WTC11 (cell line): Measurements from ENCODE around the gene NLRC5. TPM values are rescaled to one million over a fixed set of nuclear protein-coding genes. Genes with fewer than 3 reads are reported as not detected.

ENCODE experiments used
- ATAC-seq: fragments of 200-7000 bp; cut with Tn5 transposase; 2 replicates; pipeline ENCODE4 v1.10.0; 2021; ENCODE audit warnings: mild to moderate bottlenecking, moderate library complexity
- CTCF ChIA-PET: fragments of 300-600 bp; sonication (Branson Sonifier 250); formaldehyde crosslinking; loops from one replicate; lab custom pipeline; 2021; ENCODE audit warnings: antibody characterized with exemption; lab: Charles Lee
- POLR2A ChIA-PET: fragments of 350-600 bp; sonication (Branson Sonifier 250); formaldehyde crosslinking; loops from one replicate; lab custom pipeline; 2021; ENCODE audit warnings: antibody characterized with exemption; lab: Charles Lee
- DNase-seq: peaks from one replicate; pipeline ENCODE4 v3.0.0; 2021; ENCODE audit warnings: low spot score
- H3K27ac Mint-ChIP-seq: 2 replicates; pipeline ENCODE4 v1.8.0; 2021; ENCODE audit warnings: mixed read lengths
- H3K27me3 Mint-ChIP-seq: 2 replicates; pipeline ENCODE4 v1.8.0; 2021; ENCODE audit warnings: low read depth, mild to moderate bottlenecking, moderate library complexity, mixed read lengths
- H3K36me3 Mint-ChIP-seq: 2 replicates; pipeline ENCODE4 v1.8.0; 2021; ENCODE audit warnings: mixed read lengths
- H3K4me1 Mint-ChIP-seq: 2 replicates; pipeline ENCODE4 v1.8.0; 2022; ENCODE audit warnings: mixed read lengths
- H3K4me3 Mint-ChIP-seq: 2 replicates; pipeline ENCODE4 v1.8.0; 2021; ENCODE audit warnings: mild to moderate bottlenecking, moderate library complexity, mixed read lengths
- H3K9me3 Mint-ChIP-seq: 2 replicates; pipeline ENCODE4 v1.8.0; 2021; ENCODE audit warnings: mixed read lengths
- AFF4 ChIP-seq: sonication (generic); formaldehyde crosslinking; IDR thresholded peaks from 2 replicates; pipeline ENCODE4 v1.8.1; 2023; ENCODE audit warnings: mild to moderate bottlenecking, missing genetic modification reagents, borderline replicate concordance
- CTCF ChIP-seq: fragments of 200-600 bp; IDR thresholded peaks from 2 replicates; pipeline ENCODE4 v1.8.0; 2022; ENCODE audit warnings: antibody characterized with exemption
- ELF4 ChIP-seq: sonication (generic); formaldehyde crosslinking; IDR thresholded peaks from 2 replicates; pipeline ENCODE4 v1.8.1; 2022; ENCODE audit warnings: low read depth, mild to moderate bottlenecking, moderate library complexity, missing genetic modification reagents
- FOXJ3 ChIP-seq: sonication (generic); formaldehyde crosslinking; IDR thresholded peaks from 2 replicates; pipeline ENCODE4 v1.9.0; 2021; ENCODE audit warnings: missing genetic modification reagents, mild to moderate bottlenecking, borderline replicate concordance
- GABPB1 ChIP-seq: sonication (generic); formaldehyde crosslinking; IDR thresholded peaks from 2 replicates; pipeline ENCODE4 v1.8.1; 2023; ENCODE audit warnings: mild to moderate bottlenecking, missing genetic modification reagents
- GTF2I ChIP-seq: fragments of 250-450 bp; sonication (Bioruptor Pico); conservative IDR thresholded peaks from 2 replicates; pipeline ENCODE4 v1.4.0; 2021; ENCODE audit warnings: mild to moderate bottlenecking
- KAT7 ChIP-seq: sonication (generic); formaldehyde crosslinking; IDR thresholded peaks from 2 replicates; pipeline ENCODE4 v1.8.1; 2023; ENCODE audit warnings: missing genetic modification reagents, mild to moderate bottlenecking, borderline replicate concordance
- MAX ChIP-seq: sonication (generic); formaldehyde crosslinking; IDR thresholded peaks from 2 replicates; pipeline ENCODE4 v1.8.0; 2022; ENCODE audit warnings: mild to moderate bottlenecking, missing genetic modification reagents
- NFATC4 ChIP-seq: fragments of 250-450 bp; sonication (Bioruptor Pico); IDR thresholded peaks from 2 replicates; pipeline ENCODE4 v1.9.0; 2021; ENCODE audit warnings: mild to moderate bottlenecking
- NFYB ChIP-seq: sonication (generic); formaldehyde crosslinking; conservative IDR thresholded peaks from 2 replicates; pipeline ENCODE4 v1.8.0; 2022; ENCODE audit warnings: low read depth, missing genetic modification reagents
- NR3C1 ChIP-seq: sonication (generic); formaldehyde crosslinking; conservative IDR thresholded peaks from 2 replicates; pipeline ENCODE4 v1.8.1; 2023; ENCODE audit warnings: low read depth, mild to moderate bottlenecking, missing genetic modification reagents
- PRDM15 ChIP-seq: sonication (generic); formaldehyde crosslinking; IDR thresholded peaks from 2 replicates; pipeline ENCODE4 v1.8.0; 2022; ENCODE audit warnings: missing genetic modification reagents
- TP53 ChIP-seq: sonication (generic); formaldehyde crosslinking; IDR thresholded peaks from 2 replicates; pipeline ENCODE4 v1.8.1; 2023; ENCODE audit warnings: mild to moderate bottlenecking, missing genetic modification reagents
- ZNF138 ChIP-seq: sonication (generic); formaldehyde crosslinking; conservative IDR thresholded peaks from 2 replicates; pipeline ENCODE4 v1.8.1; 2022; ENCODE audit warnings: mild to moderate bottlenecking, moderate library complexity, missing genetic modification reagents
- ZNF263 ChIP-seq: sonication (generic); formaldehyde crosslinking; IDR thresholded peaks from 2 replicates; pipeline ENCODE4 v1.8.1; 2022; ENCODE audit warnings: low read depth, mild to moderate bottlenecking, moderate library complexity, missing genetic modification reagents
- ZNF317 ChIP-seq: sonication (generic); formaldehyde crosslinking; IDR thresholded peaks from 2 replicates; pipeline ENCODE4 v1.8.1; 2023; ENCODE audit warnings: low read depth, mild to moderate bottlenecking, moderate library complexity, missing genetic modification reagents, borderline replicate concordance
- ZNF396 ChIP-seq: fragments of 250-450 bp; sonication (Bioruptor Pico); IDR thresholded peaks from 2 replicates; pipeline ENCODE4 v1.8.0; 2021; ENCODE audit warnings: mild to moderate bottlenecking, moderate library complexity, borderline replicate concordance
- ZNF423 ChIP-seq: fragments of 250-450 bp; sonication (Bioruptor Pico); IDR thresholded peaks from 2 replicates; pipeline ENCODE4 v2.1.2; 2022; ENCODE audit warnings: mild to moderate bottlenecking, moderate library complexity
- ZNF671 ChIP-seq: fragments of 250-450 bp; sonication (Bioruptor Pico); IDR thresholded peaks from 2 replicates; pipeline ENCODE4 v1.8.0; 2021; ENCODE audit warnings: mild to moderate bottlenecking
- total RNA-seq: library from RNA; stranded (reverse); gene quantifications from 3 replicates; pipeline ENCODE4 v1.2.3, GENCODE V29; 2021

Gene NLRC5
- total RNA-seq, 1 experiment from 2014 or later = 2.8 TPM

- TF ChIP-seq PRDM15 (CRISPR knock-in tag) = no peak
- TF ChIP-seq MAX (CRISPR knock-in tag) = no peak
- TF ChIP-seq NFATC4 (CRISPR knock-in tag) = no peak
- TF ChIP-seq GABPB1 = no peak
Measured at GRCh38 chr16:56945847-56946527, 43.4 kb upstream of the NLRC5 start (continued).

GRCh38 chr16:56946767-56947603 is 42.4 kb upstream of the NLRC5 start:
- peaks cover 14% of the 10 kb centered on the region for H3K4me1 Mint-ChIP-seq
- H3K9me3 Mint-ChIP-seq = no peaks in the 10 kb centered on the region
- ChIA-PET CTCF (interaction anchor here (1.2 to 1.8 kb wide), 4 partner anchors 18 to 154 kb away, joined by 3 to 5 read pairs (median 4); no protein-coding TSS in a partner anchor), POLR2A (interaction anchor here (1.6 kb wide), 1 partner anchor 13 kb away, joined by 4 read pairs; no protein-coding TSS in a partner anchor)
- no peaks in the 10 kb centered on the region; the same call in 1 of the 2 replicates for H3K27me3 Mint-ChIP-seq
- DNase-seq = no peak
- no peak for ATAC-seq
- H3K4me3 Mint-ChIP-seq = no peak overlapping the region
- peak overlapping the region; percentile 77; the same call in 1 of the 2 replicates for H3K27ac Mint-ChIP-seq
- peaks cover 20% of the 10 kb centered on the region; the same call in 1 of the 2 replicates for H3K36me3 Mint-ChIP-seq
- no peak for TF ChIP-seq AFF4 (CRISPR knock-in tag)
- TF ChIP-seq ZNF317 (CRISPR knock-in tag) = no peak
- TF ChIP-seq ZNF423 = no peak
- TF ChIP-seq KAT7 (CRISPR knock-in tag) = no peak
- no peak for TF ChIP-seq CTCF
- TF ChIP-seq NR3C1 (CRISPR knock-in tag) = no peak
- TF ChIP-seq TP53 = no peak
- TF ChIP-seq ZNF396 = no peak
- TF ChIP-seq GTF2I = no peak
- TF ChIP-seq NFYB (CRISPR knock-in tag) = no peak
- no peak for TF ChIP-seq PRDM15 (CRISPR knock-in tag)
- TF ChIP-seq ZNF138 = no peak
- no peak for TF ChIP-seq ELF4 (CRISPR knock-in tag)
- no peak for TF ChIP-seq ZNF263 (CRISPR knock-in tag)
- no peak for TF ChIP-seq GABPB1
- TF ChIP-seq FOXJ3 (CRISPR knock-in tag) = no peak
- TF ChIP-seq ZNF671 (CRISPR knock-in tag) = no peak
